ENCODE results near the gene ENOX2. TPM values are rescaled to one million over a fixed set of nuclear protein-coding genes. Genes with fewer than 3 reads are reported as not detected.

The ENOX2 gene
- polyA plus RNA-seq, 1 donor from 2014 or later: 48.7 TPM

DNA sequence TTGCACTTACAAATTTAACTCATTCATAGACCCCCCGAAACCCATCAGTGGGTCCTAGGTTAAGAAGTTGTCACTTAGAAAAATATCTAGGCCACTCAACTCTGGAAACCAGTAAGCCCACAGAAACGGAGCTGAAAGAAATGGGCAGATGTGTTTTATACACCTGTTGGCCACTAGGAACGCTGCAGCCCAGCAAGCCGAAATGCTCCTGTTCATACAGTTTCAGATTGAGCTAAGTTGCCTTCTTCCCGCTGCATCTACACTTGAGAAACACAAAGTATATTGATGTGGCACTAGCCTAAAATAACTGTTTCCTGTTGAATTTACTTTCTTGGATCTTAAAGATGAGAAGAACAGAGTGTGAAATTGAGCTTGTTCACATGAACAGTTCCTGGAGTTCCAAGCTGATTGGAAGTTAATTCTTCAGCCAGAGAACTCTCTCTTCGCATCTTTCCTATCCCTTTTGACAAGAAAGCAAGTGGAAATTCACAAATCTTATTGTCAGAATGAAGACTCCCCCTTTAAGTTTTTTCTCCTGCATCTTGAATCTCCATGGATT is 327.1 kb downstream of the ENOX2 start:
- Histone ChIP-seq H3K4me2 (ENCODE audit: low read length) (no peak overlapping the region), H2AFZ (ENCODE audit: low read depth, low read length) (no peak overlapping the region), H3K36me3 (ENCODE audit: insufficient read depth, low read length) (no peaks in the 10 kb centered on the region), H3K27ac (ENCODE audit: low read length) (no peak overlapping the region), H3K9ac (ENCODE audit: low read length) (no peak overlapping the region), H4K20me1 (ENCODE audit: insufficient read depth) (no peaks in the 10 kb centered on the region), H3F3A (ENCODE audit: insufficient read depth, low read length, poor library complexity, severe bottlenecking) (no peaks in the 10 kb centered on the region), H3K9me3 (ENCODE audit: low read length) (no peaks in the 10 kb centered on the region), H3K27me3 (ENCODE audit: insufficient read depth, low read depth, low read length) (no peaks in the 10 kb centered on the region), H3K79me2 (replicated peaks; ENCODE audit: insufficient read depth, low read length) (no peaks in the 10 kb centered on the region), H3K4me3 (ENCODE audit: low read length) (no peak overlapping the region), H3K9me2 (ENCODE audit: insufficient read depth, low read length) (no peaks in the 10 kb centered on the region)
- TF ChIP-seq POLR2AphosphoS5 (IDR thresholded peaks at IDR 0.05) (no peak), EP300 (conservative IDR thresholded peaks at IDR 0.05; ENCODE audit: poor library complexity, severe bottlenecking) (no peak), EZH2 (IDR thresholded peaks at IDR 0.05; ENCODE audit: borderline replicate concordance, insufficient read depth, low read length, poor library complexity, severe bottlenecking) (no peak), TAF1 (IDR thresholded peaks at IDR 0.05; ENCODE audit: low read depth) (no peak), SMC3 (conservative IDR thresholded peaks at IDR 0.05; ENCODE audit: poor library complexity) (peak; percentile 54), MXI1 (conservative IDR thresholded peaks at IDR 0.05; ENCODE audit: poor library complexity, severe bottlenecking) (no peak), RAD21 (conservative IDR thresholded peaks at IDR 0.05) (peak; percentile 72)
- TF ChIP-seq, protein P1, sequence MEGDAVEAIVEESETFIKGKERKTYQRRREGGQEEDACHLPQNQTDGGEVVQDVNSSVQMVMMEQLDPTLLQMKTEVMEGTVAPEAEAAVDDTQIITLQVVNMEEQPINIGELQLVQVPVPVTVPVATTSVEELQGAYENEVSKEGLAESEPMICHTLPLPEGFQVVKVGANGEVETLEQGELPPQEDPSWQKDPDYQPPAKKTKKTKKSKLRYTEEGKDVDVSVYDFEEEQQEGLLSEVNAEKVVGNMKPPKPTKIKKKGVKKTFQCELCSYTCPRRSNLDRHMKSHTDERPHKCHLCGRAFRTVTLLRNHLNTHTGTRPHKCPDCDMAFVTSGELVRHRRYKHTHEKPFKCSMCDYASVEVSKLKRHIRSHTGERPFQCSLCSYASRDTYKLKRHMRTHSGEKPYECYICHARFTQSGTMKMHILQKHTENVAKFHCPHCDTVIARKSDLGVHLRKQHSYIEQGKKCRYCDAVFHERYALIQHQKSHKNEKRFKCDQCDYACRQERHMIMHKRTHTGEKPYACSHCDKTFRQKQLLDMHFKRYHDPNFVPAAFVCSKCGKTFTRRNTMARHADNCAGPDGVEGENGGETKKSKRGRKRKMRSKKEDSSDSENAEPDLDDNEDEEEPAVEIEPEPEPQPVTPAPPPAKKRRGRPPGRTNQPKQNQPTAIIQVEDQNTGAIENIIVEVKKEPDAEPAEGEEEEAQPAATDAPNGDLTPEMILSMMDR (IDR thresholded peaks at IDR 0.05; ENCODE audit: poor library complexity, severe bottlenecking): peak; percentile 68
- TF ChIP-seq, protein P2, sequence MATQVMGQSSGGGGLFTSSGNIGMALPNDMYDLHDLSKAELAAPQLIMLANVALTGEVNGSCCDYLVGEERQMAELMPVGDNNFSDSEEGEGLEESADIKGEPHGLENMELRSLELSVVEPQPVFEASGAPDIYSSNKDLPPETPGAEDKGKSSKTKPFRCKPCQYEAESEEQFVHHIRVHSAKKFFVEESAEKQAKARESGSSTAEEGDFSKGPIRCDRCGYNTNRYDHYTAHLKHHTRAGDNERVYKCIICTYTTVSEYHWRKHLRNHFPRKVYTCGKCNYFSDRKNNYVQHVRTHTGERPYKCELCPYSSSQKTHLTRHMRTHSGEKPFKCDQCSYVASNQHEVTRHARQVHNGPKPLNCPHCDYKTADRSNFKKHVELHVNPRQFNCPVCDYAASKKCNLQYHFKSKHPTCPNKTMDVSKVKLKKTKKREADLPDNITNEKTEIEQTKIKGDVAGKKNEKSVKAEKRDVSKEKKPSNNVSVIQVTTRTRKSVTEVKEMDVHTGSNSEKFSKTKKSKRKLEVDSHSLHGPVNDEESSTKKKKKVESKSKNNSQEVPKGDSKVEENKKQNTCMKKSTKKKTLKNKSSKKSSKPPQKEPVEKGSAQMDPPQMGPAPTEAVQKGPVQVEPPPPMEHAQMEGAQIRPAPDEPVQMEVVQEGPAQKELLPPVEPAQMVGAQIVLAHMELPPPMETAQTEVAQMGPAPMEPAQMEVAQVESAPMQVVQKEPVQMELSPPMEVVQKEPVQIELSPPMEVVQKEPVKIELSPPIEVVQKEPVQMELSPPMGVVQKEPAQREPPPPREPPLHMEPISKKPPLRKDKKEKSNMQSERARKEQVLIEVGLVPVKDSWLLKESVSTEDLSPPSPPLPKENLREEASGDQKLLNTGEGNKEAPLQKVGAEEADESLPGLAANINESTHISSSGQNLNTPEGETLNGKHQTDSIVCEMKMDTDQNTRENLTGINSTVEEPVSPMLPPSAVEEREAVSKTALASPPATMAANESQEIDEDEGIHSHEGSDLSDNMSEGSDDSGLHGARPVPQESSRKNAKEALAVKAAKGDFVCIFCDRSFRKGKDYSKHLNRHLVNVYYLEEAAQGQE (IDR thresholded peaks at IDR 0.05; ENCODE audit: borderline replicate concordance): no peak

Other genes starting within 250 kb of the ENOX2 start
- gene ARHGAP36, start 155.1 kb upstream of the ENOX2 start, polyA plus RNA-seq: 4.9 and 6.7 TPM in 2 replicates

All from neural cell (in vitro differentiated cells).